Fibroblast of lung (primary cell): ENCODE results near the gene CLDN9. TPM values are rescaled to one million over a fixed set of nuclear protein-coding genes. Genes with fewer than 3 reads are reported as not detected.
"Not testable (repeated sequence)": the region's sequence is repeated elsewhere in the genome, so short reads cannot be mapped to it uniquely, and the experiment has no call there.

ENCODE experiments used
- DNase-seq, 2 donors: peaks; one replicate each; pipeline versions ENCODE4 v3.0.0 to v3.0.0-alpha.2; 2010; ENCODE audit warnings: low read depth in 2 of 2
- H2AFZ ChIP-seq: 2 replicates; pipeline ENCODE4 v1.5.1; 2012; ENCODE audit warnings: low read length, control low read depth, inconsistent platforms
- H3K27ac ChIP-seq: 2 replicates; pipeline ENCODE4 v1.5.1; 2011; ENCODE audit warnings: low read length, control low read depth; ENCODE audit not compliant: insufficient read depth
- H3K27me3 ChIP-seq: 2 replicates; pipeline ENCODE4 v1.5.1; 2011; ENCODE audit warnings: mild to moderate bottlenecking, low read length; ENCODE audit not compliant: control insufficient read depth, insufficient read depth
- H3K36me3 ChIP-seq: 2 replicates; pipeline ENCODE4 v1.5.1; 2011; ENCODE audit warnings: low read length; ENCODE audit not compliant: control insufficient read depth, insufficient read depth
- H3K4me1 ChIP-seq: 2 replicates; pipeline ENCODE4 v1.5.1; 2011; ENCODE audit warnings: low read length; ENCODE audit not compliant: control insufficient read depth, insufficient read depth; ENCODE audit errors: extremely low read depth
- H3K4me2 ChIP-seq: 2 replicates; pipeline ENCODE4 v1.5.1; 2011; ENCODE audit warnings: low read length, control low read depth; ENCODE audit not compliant: insufficient read depth; ENCODE audit errors: extremely low read depth
- H3K4me3 ChIP-seq, 4 experiments: fragments of 200-600 bp in 1 of 4; sonication (generic) in 1 of 4; replicated peaks in 1 of 4; 2 replicates each; pipeline ENCODE4 v1.5.1; 2011 to 2016; ENCODE audit warnings: low read length in 4 of 4, low read depth in 3 of 4, mild to moderate bottlenecking in 3 of 4, control low read depth in 2 of 4, inconsistent platforms in 1 of 4, mixed read lengths in 1 of 4; ENCODE audit not compliant: insufficient read depth in 1 of 4; ENCODE audit errors: control extremely low read depth in 1 of 4
- H3K79me2 ChIP-seq: 2 replicates; pipeline ENCODE4 v1.5.1; 2012; ENCODE audit warnings: mild to moderate bottlenecking, low read length, inconsistent platforms; ENCODE audit not compliant: control insufficient read depth, insufficient read depth
- H3K9ac ChIP-seq: 2 replicates; pipeline ENCODE4 v1.5.1; 2011; ENCODE audit warnings: mild to moderate bottlenecking, low read length, control low read depth; ENCODE audit not compliant: insufficient read depth
- H3K9me3 ChIP-seq: 2 replicates; pipeline ENCODE4 v1.5.1; 2012; ENCODE audit warnings: low read depth, low read length; ENCODE audit not compliant: control insufficient read depth, insufficient read depth
- H4K20me1 ChIP-seq: 2 replicates; pipeline ENCODE4 v1.5.1; 2011; ENCODE audit warnings: low read length; ENCODE audit not compliant: control insufficient read depth, insufficient read depth; ENCODE audit errors: extremely low read depth
- CTCF ChIP-seq, 2 donors: IDR thresholded peaks in 1 of 2; conservative IDR thresholded peaks in 1 of 2; 1 replicate in 1 of 2; 2 replicates in 1 of 2; pipeline ENCODE4 v1.5.1; 2011 to 2012; ENCODE audit warnings: low read length in 2 of 2, control low read depth in 1 of 2, inconsistent platforms in 1 of 2, low read depth in 1 of 2, mild to moderate bottlenecking in 1 of 2
- EZH2 ChIP-seq: IDR thresholded peaks from 2 replicates; pipeline ENCODE4 v1.5.1; 2012; ENCODE audit warnings: low read length, control low read depth, mild to moderate bottlenecking; ENCODE audit errors: missing control alignments
- polyA plus RNA-seq, 2 donors: library from polyadenylated mRNA; depleted of rRNA in 1 of 2; stranded (reverse) in 1 of 2; unstranded in 1 of 2; fragments of >200 nt; gene quantifications; 2 replicates each; pipeline ENCODE4 v1.2.1, GENCODE V29; 2011 to 2012; ENCODE audit warnings: missing spikeins in 1 of 2
- total RNA-seq: library from RNA; depleted of rRNA; stranded (reverse); fragments of >200 nt; gene quantifications from 2 replicates; pipeline ENCODE4 v1.2.1, GENCODE V29; 2014

Gene CLDN9
- total and polyA plus RNA-seq, 2 donors (not counting 1 experiment from before 2014, with no cell fraction given) = not detected

GRCh38 chr16:3050487-3050886 lies 37.8 kb downstream of the CLDN9 start:
- DNase-seq = no peak
- Histone ChIP-seq H3K4me1 (no peaks in the 10 kb centered on the region), H3K27me3 (peaks cover 36% of the 10 kb centered on the region), H4K20me1 (no peaks in the 10 kb centered on the region), H3K79me2 (no peaks in the 10 kb centered on the region), H3K4me3 (no peak overlapping the region), H2AFZ (no peak overlapping the region), H3K4me2 (no peak overlapping the region), H3K9me3 (no peaks in the 10 kb centered on the region), H3K27ac (no peak overlapping the region), H3K9ac (no peak overlapping the region), H3K36me3 (no peaks in the 10 kb centered on the region)
- TF ChIP-seq EZH2 (no peak), CTCF (conservative IDR thresholded peaks at IDR 0.05 in 1 of 2, IDR thresholded peaks at IDR 0.05 in 1 of 2; ENCODE audit: low read depth in 1 of 2, low read length in 2 of 2) (no peak)

- Histone ChIP-seq H3K9ac (no peak overlapping the region), H3K27ac (no peak overlapping the region)
These were observed 38.3 kb downstream of the CLDN9 start for GRCh38 chr16:3051009-3051408.

GRCh38 chr16:3051494-3051893 lies 38.8 kb downstream of the CLDN9 start:
- no peak for TF ChIP-seq EZH2
- TF ChIP-seq CTCF (conservative IDR thresholded peaks at IDR 0.05 in 1 of 2, IDR thresholded peaks at IDR 0.05 in 1 of 2; ENCODE audit: low read depth in 1 of 2, low read length in 2 of 2) = no peak
- Histone ChIP-seq H4K20me1 (no peaks in the 10 kb centered on the region), H3K27ac (no peak overlapping the region), H3K9ac (no peak overlapping the region), H2AFZ (no peak overlapping the region), H3K79me2 (no peaks in the 10 kb centered on the region), H3K4me3 (no peak overlapping the region), H3K4me2 (no peak overlapping the region), H3K27me3 (peaks cover 29% of the 10 kb centered on the region), H3K9me3 (no peaks in the 10 kb centered on the region), H3K4me1 (no peaks in the 10 kb centered on the region), H3K36me3 (no peaks in the 10 kb centered on the region)
- DNase-seq = no peak

More at GRCh38 chr16:3051009-3051408, 38.3 kb downstream of the CLDN9 start:
- H3K79me2 ChIP-seq = no peaks in the 10 kb centered on the region
- TF ChIP-seq EZH2 = no peak
- no peak for TF ChIP-seq CTCF (conservative IDR thresholded peaks at IDR 0.05 in 1 of 2, IDR thresholded peaks at IDR 0.05 in 1 of 2; ENCODE audit: low read depth in 1 of 2, low read length in 2 of 2)
- no peaks in the 10 kb centered on the region for H3K36me3 ChIP-seq
- H3K4me3 ChIP-seq = no peak overlapping the region
- DNase-seq = no peak
- H3K4me1 ChIP-seq = no peaks in the 10 kb centered on the region
- H3K4me2 ChIP-seq = no peak overlapping the region
- H3K9me3 ChIP-seq = no peaks in the 10 kb centered on the region
- H2AFZ ChIP-seq = no peak overlapping the region
- peaks cover 32% of the 10 kb centered on the region for H3K27me3 ChIP-seq
- H4K20me1 ChIP-seq = no peaks in the 10 kb centered on the region

- H4K20me1 ChIP-seq, H3K9me3 ChIP-seq, H3K4me1 ChIP-seq, H3K4me3 ChIP-seq, H2AFZ ChIP-seq, H3K4me2 ChIP-seq, H3K27ac ChIP-seq, DNase-seq, H3K36me3 ChIP-seq, H3K9ac ChIP-seq, H3K79me2 ChIP-seq: not testable (repeated sequence)
- peaks cover 19% of the 10 kb centered on the region for H3K27me3 ChIP-seq
These were observed 40.0 kb downstream of the CLDN9 start for GRCh38 chr16:3052571-3053329.
